Ishikawa (cell line): Measurements from ENCODE around the gene HAUS6.

Experiments used
- NFIC ChIP-seq: IDR thresholded peaks from 2 replicates; pipeline ENCODE4 v1.6.1; 2012
- ZBTB7A ChIP-seq: IDR thresholded peaks from 2 replicates; pipeline ENCODE4 v1.6.1; 2012; ENCODE audit warnings: low read depth

- TF ChIP-seq ZBTB7A (no peak), NFIC (no peak)
Observed at GRCh38 chr9:19137282-19137681, 34.6 kb upstream of the HAUS6 start.
